Muscle layer of duodenum (tissue), 2 donors: Measurements from ENCODE around the gene SLC35E4.
"Not testable (repeated sequence)": the region's sequence is repeated elsewhere in the genome, so short reads cannot be mapped to it uniquely, and the experiment has no call there.

ENCODE experiments used
- H3K27ac ChIP-seq: one replicate; pipeline ENCODE4 v1.7.0; 2013; ENCODE audit warnings: mild to moderate bottlenecking, low read length
- H3K27me3 ChIP-seq: one replicate; pipeline ENCODE4 v1.7.0; 2013; ENCODE audit warnings: low read depth, mild to moderate bottlenecking, control low read depth, low read length
- H3K36me3 ChIP-seq, 2 donors: one replicate each; pipeline ENCODE4 v1.7.0; 2013; ENCODE audit warnings: low read length in 2 of 2, control low read depth in 1 of 2, mild to moderate bottlenecking in 1 of 2; ENCODE audit not compliant: insufficient read depth in 2 of 2, control insufficient read depth in 1 of 2
- H3K4me1 ChIP-seq, 2 donors: one replicate each; pipeline ENCODE4 v1.7.0; 2013; ENCODE audit warnings: low read length in 2 of 2, mild to moderate bottlenecking in 2 of 2, control low read depth in 1 of 2, moderate library complexity in 1 of 2; ENCODE audit not compliant: insufficient read depth in 2 of 2, control insufficient read depth in 1 of 2
- H3K4me3 ChIP-seq, 2 donors: one replicate each; pipeline ENCODE4 v1.7.0; 2013; ENCODE audit warnings: low read length in 2 of 2, low read depth in 1 of 2, mild to moderate bottlenecking in 1 of 2
- H3K9me3 ChIP-seq, 2 donors: one replicate each; pipeline ENCODE4 v1.7.0; 2013; ENCODE audit warnings: low read length in 2 of 2, control low read depth in 1 of 2, mild to moderate bottlenecking in 1 of 2; ENCODE audit not compliant: control insufficient read depth in 1 of 2
- donor health status: healthy.

SLC35E4 gene

GRCh38 chr22:30635273-30636225 is at the start of gene SLC35E4:
Gene SLC35E4 (plus strand): TSS chr22:30635781. CDS start chr22:30636451, 670 bp downstream.
- Histone ChIP-seq H3K4me3 (peak within 1 kb of the TSS; percentile 74 to 79), H3K36me3 (no peaks in the 10 kb centered on the region), H3K27me3 (no peaks in the 10 kb centered on the region), H3K27ac (peak within 1 kb of the TSS; percentile 83), H3K9me3 (no peaks in the 10 kb centered on the region), H3K4me1 (peaks cover 0 to 29% of the 10 kb centered on the region in 2 donors)

GRCh38 chr22:30586414-30586813 is 49.2 kb upstream of the SLC35E4 start:
- Histone ChIP-seq H3K4me3 (no peak overlapping the region), H3K27ac (no peak overlapping the region), H3K36me3 (peaks cover 74 to 78% of the 10 kb centered on the region in 2 donors), H3K27me3 (no peaks in the 10 kb centered on the region), H3K9me3 (no peaks in the 10 kb centered on the region), H3K4me1 (peaks cover 10 to 17% of the 10 kb centered on the region in 2 donors)

GRCh38 chr22:30591191-30591587 is 44.4 kb upstream of the SLC35E4 start:
- peaks cover 30 to 32% of the 10 kb centered on the region in 2 donors for H3K36me3 ChIP-seq

GRCh38 chr22:30591588-30592359 is 43.8 kb upstream of the SLC35E4 start, which contains the start of gene PES1:
Gene PES1 (minus strand): TSS chr22:30591910. CDS start chr22:30591833, 77 bp downstream.
- Histone ChIP-seq H3K9me3 (no peaks in the 10 kb centered on the region), H3K36me3 (peaks cover 25 to 26% of the 10 kb centered on the region in 2 donors), H3K27ac (peak within 1 kb of the TSS; percentile 87)

More at GRCh38 chr22:30591191-30591587, 44.4 kb upstream of the SLC35E4 start:
- Histone ChIP-seq H3K9me3 (no peaks in the 10 kb centered on the region), H3K4me1 (peaks cover 10 to 17% of the 10 kb centered on the region in 2 donors), H3K27ac (peak overlapping the region; percentile 87), H3K4me3 (peak overlapping the region; percentile 83 to 93), H3K27me3 (no peaks in the 10 kb centered on the region)

GRCh38 chr22:30592360-30592713 is 43.2 kb upstream of the SLC35E4 start:
- not testable (repeated sequence) for H3K27ac ChIP-seq
- peak overlapping the region; percentile 83 to 93 for H3K4me3 ChIP-seq

More at GRCh38 chr22:30591588-30592359, 43.8 kb upstream of the SLC35E4 start, which contains the start of gene PES1:
- H3K4me1 ChIP-seq: peaks cover 10 to 17% of the 10 kb centered on the region in 2 donors
- H3K4me3 ChIP-seq: peak within 1 kb of the TSS; percentile 83 to 93
- no peaks in the 10 kb centered on the region for H3K27me3 ChIP-seq

GRCh38 chr22:30596199-30596598 is 39.4 kb upstream of the SLC35E4 start:
- no peaks in the 10 kb centered on the region for H3K9me3 ChIP-seq
- no peak overlapping the region for H3K27ac ChIP-seq
- H3K4me3 ChIP-seq: no peak overlapping the region
- H3K27me3 ChIP-seq: no peaks in the 10 kb centered on the region
- H3K36me3 ChIP-seq: no peaks in the 10 kb centered on the region
- H3K4me1 ChIP-seq: peaks cover 0 to under 1% of the 10 kb centered on the region in 2 donors

More at GRCh38 chr22:30592360-30592713, 43.2 kb upstream of the SLC35E4 start:
- Histone ChIP-seq H3K4me1 (peaks cover 10 to 17% of the 10 kb centered on the region in 2 donors), H3K36me3 (peaks cover 19 to 21% of the 10 kb centered on the region in 2 donors)
- H3K9me3 ChIP-seq, H3K27me3 ChIP-seq: not testable (repeated sequence)

GRCh38 chr22:30596886-30597285 is 38.7 kb upstream of the SLC35E4 start:
- Histone ChIP-seq H3K27ac (no peak overlapping the region), H3K4me3 (no peak overlapping the region), H3K36me3 (no peaks in the 10 kb centered on the region), H3K9me3 (no peaks in the 10 kb centered on the region), H3K4me1 (no peaks in the 10 kb centered on the region), H3K27me3 (no peaks in the 10 kb centered on the region)

GRCh38 chr22:30598986-30599385 is 36.6 kb upstream of the SLC35E4 start:
- H3K27ac ChIP-seq: no peak overlapping the region
- no peaks in the 10 kb centered on the region for H3K9me3 ChIP-seq
- no peak overlapping the region for H3K4me3 ChIP-seq
- H3K4me1 ChIP-seq: no peaks in the 10 kb centered on the region
- no peaks in the 10 kb centered on the region for H3K27me3 ChIP-seq
- no peaks in the 10 kb centered on the region for H3K36me3 ChIP-seq

GRCh38 chr22:30600921-30601320 is 34.7 kb upstream of the SLC35E4 start:
- Histone ChIP-seq H3K9me3 (no peaks in the 10 kb centered on the region), H3K36me3 (no peaks in the 10 kb centered on the region), H3K4me1 (peaks cover 4 to 6% of the 10 kb centered on the region in 2 donors), H3K27me3 (no peaks in the 10 kb centered on the region), H3K4me3 (no peak overlapping the region), H3K27ac (no peak overlapping the region)

GRCh38 chr22:30601464-30601863 is 34.1 kb upstream of the SLC35E4 start:
- Histone ChIP-seq H3K4me1 (peaks cover 5 to 7% of the 10 kb centered on the region in 2 donors), H3K36me3 (no peaks in the 10 kb centered on the region), H3K4me3 (no peak overlapping the region), H3K27me3 (no peaks in the 10 kb centered on the region), H3K27ac (no peak overlapping the region), H3K9me3 (no peaks in the 10 kb centered on the region)

- no peaks in the 10 kb centered on the region for H3K27me3 ChIP-seq
- no peaks in the 10 kb centered on the region for H3K9me3 ChIP-seq
- H3K4me1 ChIP-seq: peaks cover 5 to 8% of the 10 kb centered on the region in 2 donors
- H3K27ac ChIP-seq: no peak overlapping the region
- H3K36me3 ChIP-seq: no peaks in the 10 kb centered on the region
- H3K4me3 ChIP-seq: no peak overlapping the region
Measured at GRCh38 chr22:30602049-30602448, 33.5 kb upstream of the SLC35E4 start.
